Measurements from ENCODE around the gene NOX4.
"Not testable (repeated sequence)": the region's sequence is repeated elsewhere in the genome, so short reads cannot be mapped to it uniquely, and the experiment has no call there.

NOX4 gene

GRCh38 chr11:89443361-89444322, 47.5 kb downstream of the NOX4 start:
- TF ChIP-seq ZFX (IDR thresholded peaks at IDR 0.05; ENCODE audit: borderline replicate concordance): no peak
- TF ChIP-seq CTCF (IDR thresholded peaks at IDR 0.05): no peak
- H3K27ac ChIP-seq: no peak overlapping the region

- H3K27ac ChIP-seq: no peak overlapping the region
- TF ChIP-seq CTCF (IDR thresholded peaks at IDR 0.05): no peak
- TF ChIP-seq ZFX (IDR thresholded peaks at IDR 0.05; ENCODE audit: borderline replicate concordance): no peak
Observed at GRCh38 chr11:89442801-89443200, 48.4 kb downstream of the NOX4 start.

GRCh38 chr11:89441606-89442005, 49.6 kb downstream of the NOX4 start:
- no peak overlapping the region for H3K27ac ChIP-seq

GRCh38 chr11:89437317-89437716, 53.9 kb downstream of the NOX4 start:
- no peak for TF ChIP-seq ZFX (IDR thresholded peaks at IDR 0.05; ENCODE audit: borderline replicate concordance)
- TF ChIP-seq CTCF (IDR thresholded peaks at IDR 0.05): no peak
- H3K27ac ChIP-seq: no peak overlapping the region

More at GRCh38 chr11:89441606-89442005, 49.6 kb downstream of the NOX4 start:
- TF ChIP-seq CTCF (IDR thresholded peaks at IDR 0.05): no peak
- no peak for TF ChIP-seq ZFX (IDR thresholded peaks at IDR 0.05; ENCODE audit: borderline replicate concordance)

- TF ChIP-seq ZFX (IDR thresholded peaks at IDR 0.05; ENCODE audit: borderline replicate concordance) (no peak), CTCF (IDR thresholded peaks at IDR 0.05) (no peak)
- no peak overlapping the region for H3K27ac ChIP-seq
Observed at GRCh38 chr11:89436071-89436470, 55.1 kb downstream of the NOX4 start.

- H3K27ac ChIP-seq: no peak overlapping the region
- no peak for TF ChIP-seq CTCF (IDR thresholded peaks at IDR 0.05)
- TF ChIP-seq ZFX (IDR thresholded peaks at IDR 0.05; ENCODE audit: borderline replicate concordance): no peak
Observed at GRCh38 chr11:89433278-89433677, 57.9 kb downstream of the NOX4 start.

- H3K27ac ChIP-seq: not testable (repeated sequence)
Observed at GRCh38 chr11:89432182-89432581, 59.0 kb downstream of the NOX4 start.

GRCh38 chr11:89426501-89426900, 64.7 kb downstream of the NOX4 start:
- H3K27ac ChIP-seq: not testable (repeated sequence)

All from 22Rv1 (cell line).